Thyroid gland (tissue), 4 donors: Measurements from ENCODE around the gene RNU6-1. TPM values are rescaled to one million over a fixed set of nuclear protein-coding genes. Genes with fewer than 3 reads are reported as not detected.

Source experiments
- DNase-seq, 2 donors: peaks; one replicate each; pipeline ENCODE4 v3.0.0-alpha.2; 2019
- H3K27ac ChIP-seq, 3 donors: fragments of 200-600 bp; sonication (generic); 1 replicate in 2 of 3; 2 replicates in 1 of 3; pipeline ENCODE4 v1.5.1; 2016 to 2019; ENCODE audit warnings: mild to moderate bottlenecking in 1 of 3, moderate library complexity in 1 of 3
- H3K27me3 ChIP-seq: fragments of 200-600 bp; sonication (generic); one replicate; pipeline ENCODE4 v1.5.1; 2019
- H3K36me3 ChIP-seq, 2 donors: fragments of 200-600 bp; sonication (generic); one replicate each; pipeline ENCODE4 v1.5.1; 2016 to 2019
- H3K4me1 ChIP-seq, 2 donors: fragments of 200-600 bp; sonication (generic); one replicate each; pipeline ENCODE4 v1.5.1; 2017 to 2019
- H3K4me3 ChIP-seq, 3 donors: fragments of 200-600 bp; sonication (generic); replicated peaks in 1 of 3; 1 replicate in 2 of 3; 2 replicates in 1 of 3; pipeline ENCODE4 v1.5.1; 2016; ENCODE audit warnings: mild to moderate bottlenecking in 1 of 3
- H3K9me3 ChIP-seq: fragments of 200-600 bp; sonication (generic); one replicate; pipeline ENCODE4 v1.5.1; 2017
- POLR2A ChIP-seq, 2 donors: fragments of 450-650 bp; IDR thresholded peaks; one replicate each; pipeline ENCODE4 v1.6.1; 2017; ENCODE audit warnings: antibody characterized with exemption in 2 of 2, mild to moderate bottlenecking in 2 of 2, moderate library complexity in 1 of 2
- WGBS, 2 donors: methylation state at CpG; one replicate each; pipeline ENCODE4 v1.1.5; 2017; 5-methylcytosine and 5-hydroxymethylcytosine counted together
- intact Hi-C: fragments of 100-400 bp; cut with DNase I; formaldehyde crosslinking; loops from one replicate; pipeline ENCODE4 v1.15.1; 2023
- total RNA-seq, 4 donors: library from RNA; depleted of rRNA; stranded (reverse); fragments of >200 nt; gene quantifications; one replicate each; pipeline ENCODE4 v1.2.3, GENCODE V29; 2016
- TF ChIP-seq, protein P1 (sequence below), 6 experiments: fragments of 200-600 bp in 3 of 6; fragments of 450-650 bp in 3 of 6; sonication (generic) in 3 of 6; IDR thresholded peaks; one replicate each; pipeline ENCODE4 v1.5.1; 2016 to 2019; ENCODE audit warnings: antibody characterized with exemption in 6 of 6, mild to moderate bottlenecking in 2 of 6, inconsistent platforms in 1 of 6, moderate library complexity in 1 of 6

The RNU6-1 gene
- total RNA-seq, 4 donors from 2014 or later, result not detected

DNA sequence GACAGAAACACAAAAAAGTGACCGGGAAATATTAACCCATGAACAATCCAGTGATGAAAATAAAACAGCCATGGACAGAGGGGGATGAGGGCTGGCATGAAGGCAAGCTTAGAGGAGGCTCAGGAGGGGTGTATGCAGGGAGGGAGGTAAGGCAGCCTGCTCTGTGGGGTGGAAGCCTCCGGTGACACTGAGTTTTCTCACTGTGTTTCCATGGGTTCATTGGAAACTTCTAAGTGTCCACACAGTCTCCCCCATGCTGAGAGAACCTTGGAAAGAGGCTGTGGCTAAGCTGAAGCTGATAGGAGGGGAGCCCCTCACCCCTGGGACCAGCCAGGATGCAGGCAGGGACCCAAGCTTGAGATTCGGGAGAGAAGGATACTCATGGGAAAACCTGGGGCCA is 21.4 kb downstream of the RNU6-1 start:
- Histone ChIP-seq H3K4me1 (peaks cover 3 to 20% of the 10 kb centered on the region in 2 donors), H3K9me3 (no peaks in the 10 kb centered on the region), H3K4me3 (no peak overlapping the region), H3K27me3 (peaks cover 32% of the 10 kb centered on the region), H3K36me3 (no peaks in the 10 kb centered on the region), H3K27ac (no peak overlapping the region)
- intact Hi-C loops, result no loop called here
- 70 to 81% methylated on average over 3 of the region's 3 CpGs for WGBS, 2 donors
- TF ChIP-seq, protein P1, sequence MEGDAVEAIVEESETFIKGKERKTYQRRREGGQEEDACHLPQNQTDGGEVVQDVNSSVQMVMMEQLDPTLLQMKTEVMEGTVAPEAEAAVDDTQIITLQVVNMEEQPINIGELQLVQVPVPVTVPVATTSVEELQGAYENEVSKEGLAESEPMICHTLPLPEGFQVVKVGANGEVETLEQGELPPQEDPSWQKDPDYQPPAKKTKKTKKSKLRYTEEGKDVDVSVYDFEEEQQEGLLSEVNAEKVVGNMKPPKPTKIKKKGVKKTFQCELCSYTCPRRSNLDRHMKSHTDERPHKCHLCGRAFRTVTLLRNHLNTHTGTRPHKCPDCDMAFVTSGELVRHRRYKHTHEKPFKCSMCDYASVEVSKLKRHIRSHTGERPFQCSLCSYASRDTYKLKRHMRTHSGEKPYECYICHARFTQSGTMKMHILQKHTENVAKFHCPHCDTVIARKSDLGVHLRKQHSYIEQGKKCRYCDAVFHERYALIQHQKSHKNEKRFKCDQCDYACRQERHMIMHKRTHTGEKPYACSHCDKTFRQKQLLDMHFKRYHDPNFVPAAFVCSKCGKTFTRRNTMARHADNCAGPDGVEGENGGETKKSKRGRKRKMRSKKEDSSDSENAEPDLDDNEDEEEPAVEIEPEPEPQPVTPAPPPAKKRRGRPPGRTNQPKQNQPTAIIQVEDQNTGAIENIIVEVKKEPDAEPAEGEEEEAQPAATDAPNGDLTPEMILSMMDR (IDR thresholded peaks at IDR 0.05), result no peak
- no peak for TF ChIP-seq POLR2A (IDR thresholded peaks at IDR 0.05)
- DNase-seq, result no peak

DNA sequence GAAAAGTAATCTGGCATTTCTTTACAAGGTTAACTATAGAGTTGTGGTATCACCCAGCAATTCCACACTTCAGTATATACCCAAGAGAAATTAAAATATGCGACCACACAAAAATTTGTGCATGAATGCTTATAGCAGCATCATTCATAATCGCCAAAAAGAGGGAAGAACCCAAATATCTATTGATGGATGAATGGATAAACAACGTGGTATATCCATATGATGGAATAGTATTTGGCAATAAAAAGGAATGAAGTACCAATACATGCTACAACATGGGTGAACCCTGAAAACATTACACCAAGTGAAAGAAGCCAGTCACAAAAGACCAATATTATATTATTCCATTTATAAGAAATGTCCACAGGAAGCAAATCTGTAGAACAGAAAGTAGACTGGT is 23.2 kb downstream of the RNU6-1 start:
- intact Hi-C loops, result no loop called here
- Histone ChIP-seq H3K27ac (no peak overlapping the region), H3K9me3 (no peaks in the 10 kb centered on the region), H3K4me3 (no peak overlapping the region), H3K4me1 (peaks cover 3 to 10% of the 10 kb centered on the region in 2 donors), H3K36me3 (no peaks in the 10 kb centered on the region), H3K27me3 (peaks cover 17% of the 10 kb centered on the region)
- DNase-seq, result no peak
- TF ChIP-seq, protein P1 (IDR thresholded peaks at IDR 0.05), result no peak
- TF ChIP-seq POLR2A (IDR thresholded peaks at IDR 0.05), result no peak
- WGBS, 2 donors, result 96 to 97% methylated on average over 3 of the region's 3 CpGs

DNA sequence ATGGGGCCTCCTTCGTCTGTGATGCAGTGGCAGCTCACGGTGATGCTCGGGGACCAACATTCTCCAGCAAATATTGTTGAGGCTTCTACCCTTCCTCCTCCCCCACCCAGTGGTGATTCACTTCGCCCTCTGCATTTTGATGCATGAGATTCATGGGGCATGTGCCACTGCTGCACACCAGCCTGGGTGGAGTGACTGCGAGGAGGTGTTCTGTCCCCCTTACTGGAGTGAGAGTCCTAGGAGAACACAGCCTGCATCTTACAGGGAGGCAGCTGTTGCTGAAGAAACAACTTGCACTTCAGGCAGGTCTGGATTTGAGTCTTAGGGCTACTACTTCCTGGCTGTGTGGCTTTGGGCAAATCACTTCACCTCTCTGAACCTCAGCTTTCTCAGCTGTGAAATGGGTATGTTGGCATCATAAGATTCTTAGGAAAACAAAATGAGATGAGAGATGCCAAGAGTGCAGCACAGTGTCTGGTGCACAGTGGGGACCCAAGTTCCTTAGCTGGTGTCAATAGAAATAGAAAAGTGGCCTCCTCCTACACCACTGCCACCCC is 24.7 kb downstream of the RNU6-1 start:
- Histone ChIP-seq H3K27ac (no peak overlapping the region), H3K4me3 (no peak overlapping the region), H3K9me3 (no peaks in the 10 kb centered on the region), H3K36me3 (no peaks in the 10 kb centered on the region), H3K27me3 (peaks cover 8% of the 10 kb centered on the region), H3K4me1 (no peaks in the 10 kb centered on the region)
- no peak for TF ChIP-seq POLR2A (IDR thresholded peaks at IDR 0.05)
- TF ChIP-seq, protein P1 (IDR thresholded peaks at IDR 0.05), result no peak
- WGBS, 2 donors, result 89 to 98% methylated on average over 4 to 5 of the region's 5 CpGs
- intact Hi-C loops, result no loop called here
- DNase-seq, result no peak

DNA sequence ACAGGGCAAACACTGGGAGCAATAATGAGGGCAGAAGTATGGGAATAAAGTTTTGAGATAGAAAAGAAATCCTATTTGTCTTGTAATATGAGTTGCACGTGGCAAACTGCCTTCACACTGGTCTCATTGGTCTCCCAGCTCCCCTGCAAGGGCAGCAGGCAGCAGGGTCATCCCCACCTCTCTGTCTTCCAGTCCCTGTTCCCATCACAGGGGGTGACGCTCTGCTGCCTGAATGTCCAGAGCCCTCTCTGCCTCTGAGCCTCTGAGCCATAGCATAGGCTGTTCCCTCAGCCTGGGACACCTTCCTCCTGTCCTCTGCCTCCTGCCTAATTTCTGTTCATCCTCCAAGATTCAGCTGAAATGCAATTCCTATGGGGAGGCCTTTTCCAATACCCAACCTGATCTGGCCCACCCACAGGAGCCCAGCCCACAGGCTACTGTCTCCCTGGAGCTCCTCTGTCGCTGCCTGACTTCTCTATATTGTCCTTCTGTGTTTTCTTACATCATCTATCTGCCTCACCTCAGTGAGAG is 26.7 kb downstream of the RNU6-1 start:
- DNase-seq, result no peak
- 79 to 89% methylated on average over 3 of the region's 3 CpGs for WGBS, 2 donors
- no peaks in the 10 kb centered on the region for H3K27me3 ChIP-seq
- H3K27ac ChIP-seq, result no peak overlapping the region
- no peak overlapping the region for H3K4me3 ChIP-seq
- no peaks in the 10 kb centered on the region for H3K4me1 ChIP-seq
- no peaks in the 10 kb centered on the region for H3K9me3 ChIP-seq
- no peak for TF ChIP-seq POLR2A (IDR thresholded peaks at IDR 0.05)
- TF ChIP-seq, protein P1 (IDR thresholded peaks at IDR 0.05), result no peak
- intact Hi-C loops, result no loop called here
- H3K36me3 ChIP-seq, result no peaks in the 10 kb centered on the region

DNA sequence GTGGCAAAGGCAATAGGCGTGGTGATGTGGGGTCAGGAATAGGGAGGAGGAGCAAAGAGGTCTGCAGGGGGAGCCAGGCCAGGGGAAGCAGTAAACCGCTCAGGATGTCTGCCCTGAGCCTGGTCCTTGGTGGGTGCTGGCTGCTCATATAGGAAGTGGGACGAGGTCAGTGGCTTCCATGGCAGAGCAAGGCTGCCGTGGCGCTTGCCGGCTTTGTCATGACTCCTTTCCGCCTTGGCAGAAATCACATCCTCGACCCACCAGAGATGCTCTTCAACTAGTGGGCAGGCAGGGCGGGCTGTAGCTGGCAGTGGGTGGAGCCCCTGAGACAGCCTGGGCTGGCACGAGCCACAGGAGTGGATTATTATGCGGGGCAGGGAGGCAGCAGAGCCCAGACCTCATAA is 27.6 kb downstream of the RNU6-1 start:
- no peaks in the 10 kb centered on the region for H3K27me3 ChIP-seq
- DNase-seq, result no peak
- no peaks in the 10 kb centered on the region for H3K4me1 ChIP-seq
- intact Hi-C loops, result no loop called here
- no peaks in the 10 kb centered on the region for H3K9me3 ChIP-seq
- 69 to 72% methylated on average over 11 of the region's 11 CpGs for WGBS, 2 donors
- H3K4me3 ChIP-seq, result no peak overlapping the region
- no peak overlapping the region for H3K27ac ChIP-seq
- TF ChIP-seq, protein P1 (IDR thresholded peaks at IDR 0.05), result no peak
- no peak for TF ChIP-seq POLR2A (IDR thresholded peaks at IDR 0.05)
- no peaks in the 10 kb centered on the region for H3K36me3 ChIP-seq
